H1 (cell line): Measurements from ENCODE around the gene RPS18. TPM values are rescaled to one million over a fixed set of nuclear protein-coding genes. Genes with fewer than 3 reads are reported as not detected.

ENCODE experiments used
- CREB1 ChIP-seq: IDR thresholded peaks from 2 replicates; pipeline ENCODE4 v1.6.1; 2012; ENCODE audit warnings: inconsistent platforms
- HDAC2 ChIP-seq, 2 experiments: fragments of 300-600 bp in 1 of 2; sonication (generic) in 1 of 2; IDR thresholded peaks; 2 replicates each; pipeline ENCODE4 v1.6.1; 2011 to 2012; ENCODE audit warnings: low read depth in 2 of 2, low read length in 2 of 2, mild to moderate bottlenecking in 2 of 2, moderate library complexity in 2 of 2, borderline replicate concordance in 1 of 2, inconsistent platforms in 1 of 2
- JUN ChIP-seq: IDR thresholded peaks from 2 replicates; pipeline ENCODE4 v1.6.1; 2011; ENCODE audit warnings: low read depth, mild to moderate bottlenecking, improper control_type of control experiment, low read length
- polyA plus RNA-seq, 7 experiments: library from polyadenylated mRNA; depleted of rRNA in 3 of 7; stranded (reverse) in 5 of 7; unstranded in 2 of 7; fragments of >200 nt in 5 of 7; fragments of 200-250 nt in 2 of 7; gene quantifications; 1 replicate in 5 of 7; 2 replicates in 1 of 7; 4 replicates in 1 of 7; pipeline versions ENCODE4 v1.2.1 to v1.2.3, GENCODE V29; 2011 to 2013; ENCODE audit warnings: missing spikeins in 2 of 7, mixed read lengths in 2 of 7
- total RNA-seq: library from RNA; stranded (reverse); fragmentation: NEBNext Ultra II Directional; extraction: Animal tissue kit (Norgen Biotek cat#: 25700); gene quantifications from 2 replicates; pipeline ENCODE4 v1.2.1, GENCODE V29; 2021
- TF ChIP-seq, protein P1 (sequence below), 3 experiments: IDR thresholded peaks; 1 replicate in 2 of 3; 2 replicates in 1 of 3; pipeline versions ENCODE4 v1.5.1 to v1.6.1; 2011; ENCODE audit warnings: low read length in 3 of 3, mild to moderate bottlenecking in 3 of 3, inconsistent platforms in 2 of 3, low read depth in 1 of 3, moderate library complexity in 1 of 3; ENCODE audit not compliant: insufficient read depth in 1 of 3; ENCODE audit errors: control extremely low read depth in 1 of 3
- TF ChIP-seq, protein P2 (sequence below): IDR thresholded peaks from 2 replicates; pipeline ENCODE4 v1.6.1; 2012; ENCODE audit warnings: inconsistent platforms
- TF ChIP-seq, protein P3 (sequence below): fragments of 300-600 bp; sonication (generic); IDR thresholded peaks from 2 replicates; pipeline ENCODE4 v1.7.1; 2012; ENCODE audit warnings: low read length, moderate library complexity, mild to moderate bottlenecking, inconsistent platforms; ENCODE audit not compliant: insufficient replicate concordance

RPS18 gene
- total and polyA plus RNA-seq, 2 of the 8 experiments (the other 6 are each of a cell fraction or from before 2014, with no cell fraction given): 2,796 to 7,099 TPM

DNA sequence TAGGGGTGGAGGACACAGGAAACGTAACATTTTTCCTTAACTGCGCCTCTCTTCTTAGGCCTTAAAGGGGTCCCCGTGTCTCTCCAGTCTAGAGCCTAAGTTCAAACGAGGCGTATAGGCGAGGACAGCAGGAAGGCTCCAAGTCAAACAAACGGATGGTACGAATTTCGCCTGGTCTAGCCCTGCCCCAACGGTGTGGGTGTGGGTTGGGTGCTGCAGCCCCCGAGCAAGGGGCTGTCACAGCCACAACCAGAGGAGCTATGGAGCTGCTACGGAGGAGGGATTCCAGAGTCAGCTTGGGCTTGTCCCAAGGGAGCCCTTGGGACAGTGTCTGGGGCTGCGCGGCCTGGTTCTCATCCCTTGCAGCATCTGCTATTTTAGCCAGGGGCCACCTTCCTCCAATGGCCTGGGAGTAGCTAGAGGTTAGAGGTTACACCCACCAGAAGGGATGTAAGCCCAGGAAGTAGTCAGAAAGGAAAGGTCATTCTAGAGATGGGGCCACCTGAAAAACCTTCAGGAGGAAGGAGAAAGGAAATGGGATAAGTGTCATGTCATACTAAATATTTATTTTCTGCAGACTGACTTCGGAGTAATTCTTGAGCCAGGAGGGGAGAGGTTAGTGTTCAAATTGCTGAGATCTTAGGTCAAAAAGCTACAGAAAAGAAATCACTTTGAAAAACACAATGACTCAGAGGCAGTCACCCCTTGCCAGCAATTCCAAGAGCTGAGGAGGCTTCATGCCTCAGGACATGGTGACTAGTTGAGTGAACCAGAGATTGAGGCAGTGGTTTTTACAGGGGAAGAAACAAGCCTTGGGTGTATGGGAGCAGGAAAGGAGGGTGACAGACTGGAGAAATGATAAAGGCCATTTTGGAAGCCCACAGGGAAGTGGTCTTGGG, 21.9 kb upstream of the RPS18 start (continued):
- TF ChIP-seq, protein P1, sequence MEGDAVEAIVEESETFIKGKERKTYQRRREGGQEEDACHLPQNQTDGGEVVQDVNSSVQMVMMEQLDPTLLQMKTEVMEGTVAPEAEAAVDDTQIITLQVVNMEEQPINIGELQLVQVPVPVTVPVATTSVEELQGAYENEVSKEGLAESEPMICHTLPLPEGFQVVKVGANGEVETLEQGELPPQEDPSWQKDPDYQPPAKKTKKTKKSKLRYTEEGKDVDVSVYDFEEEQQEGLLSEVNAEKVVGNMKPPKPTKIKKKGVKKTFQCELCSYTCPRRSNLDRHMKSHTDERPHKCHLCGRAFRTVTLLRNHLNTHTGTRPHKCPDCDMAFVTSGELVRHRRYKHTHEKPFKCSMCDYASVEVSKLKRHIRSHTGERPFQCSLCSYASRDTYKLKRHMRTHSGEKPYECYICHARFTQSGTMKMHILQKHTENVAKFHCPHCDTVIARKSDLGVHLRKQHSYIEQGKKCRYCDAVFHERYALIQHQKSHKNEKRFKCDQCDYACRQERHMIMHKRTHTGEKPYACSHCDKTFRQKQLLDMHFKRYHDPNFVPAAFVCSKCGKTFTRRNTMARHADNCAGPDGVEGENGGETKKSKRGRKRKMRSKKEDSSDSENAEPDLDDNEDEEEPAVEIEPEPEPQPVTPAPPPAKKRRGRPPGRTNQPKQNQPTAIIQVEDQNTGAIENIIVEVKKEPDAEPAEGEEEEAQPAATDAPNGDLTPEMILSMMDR (IDR thresholded peaks at IDR 0.05; ENCODE audit: control extremely low read depth in 1 of 3, insufficient read depth in 1 of 3, low read depth in 1 of 3, low read length in 3 of 3): no peak
- TF ChIP-seq, protein P2, sequence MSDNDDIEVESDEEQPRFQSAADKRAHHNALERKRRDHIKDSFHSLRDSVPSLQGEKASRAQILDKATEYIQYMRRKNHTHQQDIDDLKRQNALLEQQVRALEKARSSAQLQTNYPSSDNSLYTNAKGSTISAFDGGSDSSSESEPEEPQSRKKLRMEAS: no peak
- TF ChIP-seq JUN: no peak
- TF ChIP-seq HDAC2 (IDR thresholded peaks at IDR 0.05; ENCODE audit: borderline replicate concordance in 1 of 2, low read depth in 2 of 2, low read length in 2 of 2): no peak
- no peak for TF ChIP-seq CREB1
- TF ChIP-seq, protein P3, sequence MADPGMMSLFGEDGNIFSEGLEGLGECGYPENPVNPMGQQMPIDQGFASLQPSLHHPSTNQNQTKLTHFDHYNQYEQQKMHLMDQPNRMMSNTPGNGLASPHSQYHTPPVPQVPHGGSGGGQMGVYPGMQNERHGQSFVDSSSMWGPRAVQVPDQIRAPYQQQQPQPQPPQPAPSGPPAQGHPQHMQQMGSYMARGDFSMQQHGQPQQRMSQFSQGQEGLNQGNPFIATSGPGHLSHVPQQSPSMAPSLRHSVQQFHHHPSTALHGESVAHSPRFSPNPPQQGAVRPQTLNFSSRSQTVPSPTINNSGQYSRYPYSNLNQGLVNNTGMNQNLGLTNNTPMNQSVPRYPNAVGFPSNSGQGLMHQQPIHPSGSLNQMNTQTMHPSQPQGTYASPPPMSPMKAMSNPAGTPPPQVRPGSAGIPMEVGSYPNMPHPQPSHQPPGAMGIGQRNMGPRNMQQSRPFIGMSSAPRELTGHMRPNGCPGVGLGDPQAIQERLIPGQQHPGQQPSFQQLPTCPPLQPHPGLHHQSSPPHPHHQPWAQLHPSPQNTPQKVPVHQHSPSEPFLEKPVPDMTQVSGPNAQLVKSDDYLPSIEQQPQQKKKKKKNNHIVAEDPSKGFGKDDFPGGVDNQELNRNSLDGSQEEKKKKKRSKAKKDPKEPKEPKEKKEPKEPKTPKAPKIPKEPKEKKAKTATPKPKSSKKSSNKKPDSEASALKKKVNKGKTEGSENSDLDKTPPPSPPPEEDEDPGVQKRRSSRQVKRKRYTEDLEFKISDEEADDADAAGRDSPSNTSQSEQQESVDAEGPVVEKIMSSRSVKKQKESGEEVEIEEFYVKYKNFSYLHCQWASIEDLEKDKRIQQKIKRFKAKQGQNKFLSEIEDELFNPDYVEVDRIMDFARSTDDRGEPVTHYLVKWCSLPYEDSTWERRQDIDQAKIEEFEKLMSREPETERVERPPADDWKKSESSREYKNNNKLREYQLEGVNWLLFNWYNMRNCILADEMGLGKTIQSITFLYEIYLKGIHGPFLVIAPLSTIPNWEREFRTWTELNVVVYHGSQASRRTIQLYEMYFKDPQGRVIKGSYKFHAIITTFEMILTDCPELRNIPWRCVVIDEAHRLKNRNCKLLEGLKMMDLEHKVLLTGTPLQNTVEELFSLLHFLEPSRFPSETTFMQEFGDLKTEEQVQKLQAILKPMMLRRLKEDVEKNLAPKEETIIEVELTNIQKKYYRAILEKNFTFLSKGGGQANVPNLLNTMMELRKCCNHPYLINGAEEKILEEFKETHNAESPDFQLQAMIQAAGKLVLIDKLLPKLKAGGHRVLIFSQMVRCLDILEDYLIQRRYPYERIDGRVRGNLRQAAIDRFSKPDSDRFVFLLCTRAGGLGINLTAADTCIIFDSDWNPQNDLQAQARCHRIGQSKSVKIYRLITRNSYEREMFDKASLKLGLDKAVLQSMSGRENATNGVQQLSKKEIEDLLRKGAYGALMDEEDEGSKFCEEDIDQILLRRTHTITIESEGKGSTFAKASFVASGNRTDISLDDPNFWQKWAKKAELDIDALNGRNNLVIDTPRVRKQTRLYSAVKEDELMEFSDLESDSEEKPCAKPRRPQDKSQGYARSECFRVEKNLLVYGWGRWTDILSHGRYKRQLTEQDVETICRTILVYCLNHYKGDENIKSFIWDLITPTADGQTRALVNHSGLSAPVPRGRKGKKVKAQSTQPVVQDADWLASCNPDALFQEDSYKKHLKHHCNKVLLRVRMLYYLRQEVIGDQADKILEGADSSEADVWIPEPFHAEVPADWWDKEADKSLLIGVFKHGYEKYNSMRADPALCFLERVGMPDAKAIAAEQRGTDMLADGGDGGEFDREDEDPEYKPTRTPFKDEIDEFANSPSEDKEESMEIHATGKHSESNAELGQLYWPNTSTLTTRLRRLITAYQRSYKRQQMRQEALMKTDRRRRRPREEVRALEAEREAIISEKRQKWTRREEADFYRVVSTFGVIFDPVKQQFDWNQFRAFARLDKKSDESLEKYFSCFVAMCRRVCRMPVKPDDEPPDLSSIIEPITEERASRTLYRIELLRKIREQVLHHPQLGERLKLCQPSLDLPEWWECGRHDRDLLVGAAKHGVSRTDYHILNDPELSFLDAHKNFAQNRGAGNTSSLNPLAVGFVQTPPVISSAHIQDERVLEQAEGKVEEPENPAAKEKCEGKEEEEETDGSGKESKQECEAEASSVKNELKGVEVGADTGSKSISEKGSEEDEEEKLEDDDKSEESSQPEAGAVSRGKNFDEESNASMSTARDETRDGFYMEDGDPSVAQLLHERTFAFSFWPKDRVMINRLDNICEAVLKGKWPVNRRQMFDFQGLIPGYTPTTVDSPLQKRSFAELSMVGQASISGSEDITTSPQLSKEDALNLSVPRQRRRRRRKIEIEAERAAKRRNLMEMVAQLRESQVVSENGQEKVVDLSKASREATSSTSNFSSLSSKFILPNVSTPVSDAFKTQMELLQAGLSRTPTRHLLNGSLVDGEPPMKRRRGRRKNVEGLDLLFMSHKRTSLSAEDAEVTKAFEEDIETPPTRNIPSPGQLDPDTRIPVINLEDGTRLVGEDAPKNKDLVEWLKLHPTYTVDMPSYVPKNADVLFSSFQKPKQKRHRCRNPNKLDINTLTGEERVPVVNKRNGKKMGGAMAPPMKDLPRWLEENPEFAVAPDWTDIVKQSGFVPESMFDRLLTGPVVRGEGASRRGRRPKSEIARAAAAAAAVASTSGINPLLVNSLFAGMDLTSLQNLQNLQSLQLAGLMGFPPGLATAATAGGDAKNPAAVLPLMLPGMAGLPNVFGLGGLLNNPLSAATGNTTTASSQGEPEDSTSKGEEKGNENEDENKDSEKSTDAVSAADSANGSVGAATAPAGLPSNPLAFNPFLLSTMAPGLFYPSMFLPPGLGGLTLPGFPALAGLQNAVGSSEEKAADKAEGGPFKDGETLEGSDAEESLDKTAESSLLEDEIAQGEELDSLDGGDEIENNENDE: no peak
